ENCODE results near the gene RCSD1.

The RCSD1 gene

GRCh38 chr1:167644551-167644950 lies 14.5 kb downstream of the RCSD1 start:
- DNase-seq: no peak

GRCh38 chr1:167645140-167645541 lies 15.1 kb downstream of the RCSD1 start:
- no peak for DNase-seq

DNA sequence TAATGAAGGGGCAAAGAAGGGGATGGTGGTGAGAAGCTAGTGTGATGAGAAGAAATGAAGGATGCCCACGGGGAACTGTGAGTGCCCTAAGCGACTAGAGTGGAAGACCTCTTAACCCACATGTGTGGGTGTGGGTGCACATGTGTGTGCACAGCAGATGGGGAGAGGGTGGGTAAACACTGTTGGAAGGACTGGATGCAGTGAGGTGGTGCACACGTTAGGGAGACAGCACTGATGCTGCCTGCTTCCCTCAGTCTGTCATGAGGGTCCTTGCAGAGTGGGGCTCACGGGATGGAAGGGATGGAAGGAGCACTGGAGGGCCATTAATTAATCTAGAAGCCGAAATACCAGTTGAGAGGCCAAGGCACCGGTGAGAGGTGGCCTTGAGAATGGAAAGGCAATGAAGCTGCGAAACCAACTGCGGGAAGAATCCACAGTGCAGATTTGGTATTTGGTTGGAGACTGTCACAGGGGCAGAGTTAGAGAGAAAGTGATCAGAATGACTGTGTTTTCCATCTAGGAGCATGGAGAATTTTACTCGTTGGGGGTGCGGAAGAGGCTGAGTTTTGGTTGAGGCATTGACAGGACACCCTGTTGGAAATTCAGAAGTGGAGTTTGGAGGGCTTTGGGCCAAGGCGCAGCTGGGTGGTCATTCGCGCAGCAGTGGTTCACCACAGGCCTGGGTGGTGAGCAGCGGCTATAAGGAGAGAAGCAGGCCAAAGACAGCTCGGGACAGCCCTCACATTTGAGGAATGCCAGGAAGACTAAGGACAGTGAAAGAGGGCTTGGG lies 15.8 kb downstream of the RCSD1 start:
- DNase-seq: no peak

DNA sequence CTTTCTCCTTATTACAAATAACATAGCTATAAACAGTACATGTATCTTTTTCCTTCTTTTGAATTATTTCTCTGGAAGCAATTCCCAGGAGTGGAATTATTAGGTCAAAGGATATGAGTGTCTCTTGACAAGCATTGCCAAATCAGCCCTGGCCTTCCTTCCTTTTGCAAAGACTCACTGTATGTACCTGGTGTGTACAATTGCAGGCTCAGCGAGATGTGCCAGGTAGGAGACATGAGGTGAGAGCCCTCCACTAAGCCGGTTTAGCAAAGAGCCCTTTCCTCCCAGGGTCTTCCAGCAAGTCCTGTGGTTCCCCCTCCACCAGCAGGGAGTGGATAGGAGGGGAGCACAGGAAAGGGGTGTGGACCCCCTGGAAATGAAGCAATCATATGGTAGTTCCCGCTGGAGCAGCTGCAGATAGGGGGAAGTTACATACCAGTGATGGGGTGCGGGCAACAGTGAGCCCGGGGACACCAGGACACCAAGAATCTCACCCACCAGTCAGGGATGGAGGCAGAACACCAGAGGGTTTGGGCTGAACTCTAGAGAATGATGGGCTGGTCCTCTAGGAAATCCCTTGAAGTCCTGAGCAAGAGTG lies 18.3 kb downstream of the RCSD1 start:
- DNase-seq: no peak

GRCh38 chr1:167648978-167649744 lies 19.1 kb downstream of the RCSD1 start:
- DNase-seq: no peak

- no peak for DNase-seq
Observed at GRCh38 chr1:167650269-167651160, 20.5 kb downstream of the RCSD1 start.

DNA sequence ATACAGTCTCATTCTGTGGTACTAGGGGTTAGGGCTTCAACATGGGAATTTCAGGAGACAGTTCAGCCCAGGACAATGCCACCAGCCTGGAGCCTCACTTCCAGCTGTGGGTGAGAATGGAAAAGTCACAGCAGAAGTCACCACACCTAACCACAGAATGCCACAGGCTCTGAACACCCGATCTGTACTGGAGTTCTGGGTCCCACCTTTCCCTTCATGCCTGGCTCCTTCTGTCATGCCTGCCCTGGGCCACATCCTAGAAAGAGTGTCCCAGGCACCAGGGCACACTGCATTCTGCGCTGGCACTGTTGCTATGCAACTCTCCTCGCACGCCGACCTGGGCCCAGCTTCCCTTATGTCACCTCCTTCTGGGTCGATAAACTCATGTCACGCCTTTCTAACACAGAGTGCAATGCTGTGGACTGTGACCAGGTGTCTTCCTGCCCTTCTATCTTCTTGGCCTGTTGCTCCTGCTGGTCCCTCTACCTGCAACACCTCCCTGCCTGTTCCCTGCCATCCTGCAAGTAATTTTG lies 21.2 kb downstream of the RCSD1 start:
- DNase-seq: no peak

DNA sequence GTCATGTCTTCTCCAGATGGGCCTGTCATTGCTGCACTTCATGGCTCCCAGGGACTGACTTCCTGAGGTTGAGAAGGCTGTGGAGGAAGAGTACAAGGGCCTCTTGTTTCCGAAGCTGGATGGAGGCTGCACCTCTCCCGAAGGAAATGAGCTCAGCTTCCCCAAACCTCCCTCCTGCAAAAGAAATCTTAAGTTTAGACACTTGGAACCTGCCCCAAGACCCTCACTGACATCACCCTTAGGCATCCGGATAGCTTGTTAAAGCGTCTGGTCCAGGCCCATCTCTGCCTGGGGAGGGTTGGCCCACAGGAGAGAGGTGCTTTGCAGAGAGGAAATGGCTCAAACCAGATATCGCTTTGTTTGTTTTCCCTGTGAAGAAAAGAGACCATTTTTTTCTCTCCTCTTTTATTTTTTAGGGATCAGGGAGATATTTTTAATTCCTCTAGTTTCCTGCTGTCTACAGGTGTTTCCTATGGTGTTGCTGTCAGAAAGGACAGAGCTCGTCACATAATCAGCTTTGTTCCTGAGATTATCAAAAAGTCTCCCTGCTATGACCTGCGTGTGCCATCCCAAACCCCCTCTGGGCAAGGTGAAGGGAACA lies 25.0 kb downstream of the RCSD1 start:
- no peak for DNase-seq

DNA sequence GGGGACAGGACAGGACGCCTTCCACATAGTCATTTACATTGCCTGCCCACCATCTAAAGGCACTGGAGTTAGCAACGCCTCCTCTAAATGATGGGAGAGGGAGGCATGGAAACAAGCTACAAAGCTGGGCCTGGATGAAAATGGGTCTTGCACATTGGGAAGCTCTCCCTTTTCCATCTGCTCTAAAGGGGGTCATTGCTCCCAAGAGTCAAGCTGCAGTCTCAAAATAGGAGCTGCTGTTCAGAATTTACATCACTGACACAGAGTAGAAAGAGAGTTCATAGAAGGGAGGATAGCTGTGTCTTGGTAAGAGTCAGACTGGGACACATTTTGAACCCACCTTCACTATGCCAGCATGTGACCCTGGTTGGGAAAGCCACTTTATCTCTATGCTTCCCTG lies 26.6 kb downstream of the RCSD1 start:
- DNase-seq: no peak

DNA sequence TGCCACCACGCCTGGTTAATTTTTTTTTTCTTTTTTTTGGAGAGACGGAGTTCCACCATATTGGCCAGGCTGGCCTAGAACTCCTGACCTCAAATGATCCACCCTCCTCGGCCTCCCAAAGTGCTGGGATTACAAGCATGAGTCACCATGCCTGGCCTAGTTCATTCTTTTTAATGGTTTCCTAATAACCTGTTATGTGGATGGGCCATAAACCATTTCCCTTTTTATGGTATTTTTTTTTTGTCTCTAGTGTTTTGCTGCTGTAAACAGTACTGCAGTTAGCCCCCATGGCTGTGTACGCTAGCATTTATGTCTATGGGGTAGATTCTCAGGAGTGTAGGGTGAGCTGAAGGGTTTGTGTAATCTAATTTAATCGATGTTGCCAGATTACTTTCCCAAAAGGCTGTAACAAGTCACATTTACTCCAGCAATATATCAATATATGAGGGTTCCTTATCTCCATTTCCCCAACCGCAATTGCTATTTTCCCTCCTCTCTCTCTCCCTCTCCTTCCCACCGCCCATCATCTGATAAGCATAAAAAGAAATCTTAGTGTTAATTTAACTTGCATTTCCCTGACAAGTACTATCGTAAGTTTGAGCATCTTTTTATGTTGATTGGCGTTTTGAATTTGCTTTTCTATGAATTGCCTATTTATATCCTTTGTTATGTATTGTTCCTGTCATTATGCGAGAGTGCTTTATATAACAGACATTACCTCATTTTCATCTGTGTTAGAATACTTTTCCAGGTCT lies 28.7 kb downstream of the RCSD1 start:
- DNase-seq: no peak

DNA sequence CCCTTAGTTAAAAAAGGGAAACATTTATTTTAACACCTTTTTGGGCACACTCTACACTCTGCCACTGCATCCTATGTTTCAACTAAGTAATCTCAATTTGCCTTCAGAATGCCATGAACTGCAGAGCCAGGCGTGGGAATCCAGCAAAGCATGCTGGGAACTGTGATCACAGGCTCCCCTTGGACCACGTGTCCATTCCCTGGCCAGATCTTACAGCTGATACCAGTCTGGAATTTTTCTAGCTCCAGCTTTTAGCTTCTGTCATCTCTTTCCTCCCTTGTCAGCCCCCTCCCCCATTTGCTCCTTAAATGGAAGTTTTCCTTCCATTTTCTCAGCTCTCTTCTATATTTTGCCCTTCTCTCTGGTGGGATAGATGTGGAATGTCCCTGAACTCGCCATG lies 29.4 kb downstream of the RCSD1 start:
- no peak for DNase-seq

GRCh38 chr1:167659881-167660280 lies 29.8 kb downstream of the RCSD1 start:
- no peak for DNase-seq

GRCh38 chr1:167661527-167662426 lies 31.7 kb downstream of the RCSD1 start:
- DNase-seq: no peak

DNA sequence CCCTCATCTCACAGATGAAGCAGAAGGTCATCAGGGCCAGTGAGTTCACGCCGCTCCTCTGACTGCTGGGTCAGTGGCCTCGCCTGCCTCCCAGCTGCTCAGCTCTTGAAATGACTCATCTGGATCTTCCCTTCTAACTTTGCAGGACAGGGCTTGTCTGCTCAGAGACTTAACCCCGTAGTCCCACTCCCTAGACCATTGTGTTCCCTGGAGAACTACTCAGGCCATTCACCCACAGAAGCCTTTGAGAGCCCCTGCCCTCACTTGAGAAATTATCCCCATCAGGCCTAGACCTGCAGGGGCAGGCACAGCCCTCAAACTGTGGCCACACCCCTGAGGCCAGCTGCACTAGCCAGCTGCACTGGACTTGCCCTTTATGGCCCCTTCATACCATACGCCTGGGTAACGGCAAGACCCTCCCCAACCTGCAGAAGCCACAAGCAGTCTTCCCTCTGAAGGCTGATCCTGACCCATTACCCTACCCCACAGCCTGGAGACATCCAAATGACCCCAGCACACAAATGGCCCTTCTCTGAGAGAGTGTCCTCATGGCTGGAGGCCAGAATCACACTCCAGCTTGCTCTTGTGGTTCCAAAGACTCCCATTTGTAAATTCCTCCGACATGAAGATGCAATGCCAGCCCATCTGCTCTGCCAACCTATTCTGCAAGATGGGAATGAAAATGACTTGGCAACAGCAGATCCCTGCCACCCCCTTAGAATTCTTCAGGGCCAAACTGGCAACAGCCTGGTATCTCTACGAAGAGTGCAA lies 33.2 kb downstream of the RCSD1 start:
- DNase-seq: no peak

GRCh38 chr1:167665469-167665868 lies 35.4 kb downstream of the RCSD1 start:
- no peak for DNase-seq

DNA sequence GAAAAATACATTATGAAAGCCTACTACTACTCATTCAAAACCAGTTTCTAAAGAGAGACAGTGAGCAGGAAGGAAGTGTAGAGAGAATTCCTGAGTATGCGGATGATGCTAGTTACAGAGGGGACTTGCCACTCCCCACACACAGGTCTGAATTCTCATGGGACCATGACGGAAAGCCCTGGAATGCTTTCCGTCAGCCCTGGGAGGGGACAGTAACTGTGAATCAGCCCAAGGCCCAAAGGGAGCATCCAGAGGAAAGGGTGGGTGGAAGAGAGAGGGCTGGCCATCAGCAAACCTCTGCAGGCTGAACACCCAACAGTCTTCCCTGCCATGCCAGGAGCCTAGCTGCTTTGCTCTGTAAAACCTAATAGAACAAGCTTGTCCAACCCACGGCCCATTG lies 36.4 kb downstream of the RCSD1 start:
- no peak for DNase-seq

DNA sequence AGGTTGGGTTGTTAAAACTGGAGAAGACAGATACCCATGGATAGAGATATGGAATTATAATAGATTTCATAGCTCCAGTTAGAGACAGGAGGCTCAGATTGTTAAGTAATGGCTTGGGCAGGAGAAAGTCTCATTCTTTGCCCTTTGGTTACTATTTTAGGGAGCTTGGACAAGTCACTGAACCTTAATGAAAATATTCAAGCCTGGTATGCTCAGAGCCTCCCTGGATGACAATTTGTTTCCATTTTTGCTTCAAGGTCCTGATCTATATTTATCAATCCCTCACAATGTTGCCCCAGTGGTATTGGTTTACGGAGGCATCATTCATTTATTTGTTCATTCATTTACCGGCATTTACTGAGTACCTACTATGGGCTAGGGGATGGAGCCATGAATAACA lies 37.5 kb downstream of the RCSD1 start:
- no peak for DNase-seq

- DNase-seq: no peak
Observed at GRCh38 chr1:167668108-167668507, 38.1 kb downstream of the RCSD1 start.

Measured in SIG-M5 (cell line).